Right renal pelvis (tissue), 4 donors: Measurements from ENCODE around the gene RIN3. TPM values are rescaled to one million over a fixed set of nuclear protein-coding genes. Genes with fewer than 3 reads are reported as not detected.
"Not testable (repeated sequence)": the region's sequence is repeated elsewhere in the genome, so short reads cannot be mapped to it uniquely, and the experiment has no call there.

ENCODE experiments used
- DNase-seq, 4 donors: peaks; one replicate each; pipeline ENCODE4 v3.0.0-alpha.2; 2013; ENCODE audit warnings: low read depth in 4 of 4, low spot score in 3 of 4, missing footprints in 1 of 4
- polyA plus RNA-seq, 4 donors: library from polyadenylated mRNA; unstranded; fragments of 120-200 nt; gene quantifications; one replicate each; pipeline ENCODE4 v1.2.1, GENCODE V29; 2013; ENCODE audit not compliant: insufficient read length in 4 of 4

The RIN3 gene
- polyA plus RNA-seq, 4 donors = 5.7 to 7.7 (median 6.7) TPM

- DNase-seq = not testable (repeated sequence)
Measured at GRCh38 chr14:92639472-92640117, 126.0 kb downstream of the RIN3 start.

GRCh38 chr14:92641306-92641705 lies 127.7 kb downstream of the RIN3 start:
- no peak for DNase-seq

GRCh38 chr14:92644171-92644969 lies 130.8 kb downstream of the RIN3 start:
- DNase-seq = no peak

GRCh38 chr14:92644970-92645515 lies 131.5 kb downstream of the RIN3 start:
- DNase-seq = no peak

- DNase-seq = no peak
Measured at GRCh38 chr14:92645841-92646478, 132.4 kb downstream of the RIN3 start.

- DNase-seq = no peak
Measured at GRCh38 chr14:92646952-92647796, 133.6 kb downstream of the RIN3 start.

GRCh38 chr14:92647797-92648279 lies 134.3 kb downstream of the RIN3 start:
- no peak for DNase-seq

GRCh38 chr14:92649066-92649465 lies 135.5 kb downstream of the RIN3 start:
- DNase-seq = no peak

- no peak for DNase-seq
Measured at GRCh38 chr14:92649934-92650545, 136.5 kb downstream of the RIN3 start.

GRCh38 chr14:92650581-92651105 lies 137.1 kb downstream of the RIN3 start:
- no peak for DNase-seq

GRCh38 chr14:92651106-92651757 lies 137.7 kb downstream of the RIN3 start:
- no peak for DNase-seq

- no peak for DNase-seq
Measured at GRCh38 chr14:92651758-92652406, 138.3 kb downstream of the RIN3 start.

GRCh38 chr14:92652413-92653151 lies 139.0 kb downstream of the RIN3 start:
- no peak for DNase-seq

- no peak for DNase-seq
Measured at GRCh38 chr14:92653162-92653651, 139.6 kb downstream of the RIN3 start.

- no peak for DNase-seq
Measured at GRCh38 chr14:92654239-92654901, 140.8 kb downstream of the RIN3 start.

- DNase-seq = no peak
Measured at GRCh38 chr14:92655419-92656201, 142.0 kb downstream of the RIN3 start.
